ENCODE results near the gene RIPK1. TPM values are rescaled to one million over a fixed set of nuclear protein-coding genes. Genes with fewer than 3 reads are reported as not detected.
"Not testable (repeated sequence)": the region's sequence is repeated elsewhere in the genome, so short reads cannot be mapped to it uniquely, and the experiment has no call there.

The RIPK1 gene
- total RNA-seq, 3 donors from 2014 or later, result 33.1 to 41.9 (median 35.8) TPM

DNA sequence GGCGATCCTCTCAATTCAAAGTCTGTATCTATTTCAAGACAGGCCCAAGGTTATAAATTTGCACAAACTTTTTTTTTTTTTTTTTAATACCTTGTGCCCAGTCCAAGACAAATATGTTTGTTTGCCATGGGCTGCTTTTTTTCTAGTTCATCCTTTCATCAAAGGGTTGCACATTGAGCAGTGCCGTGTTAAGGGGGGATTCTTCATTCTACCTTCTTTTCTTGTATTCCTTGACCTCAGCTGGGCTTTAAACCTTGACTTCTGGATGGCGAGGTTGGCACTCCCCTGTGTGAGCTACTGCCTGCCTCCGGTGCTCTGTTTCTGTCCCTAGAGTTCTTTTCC lies 7.4 kb downstream of the RIPK1 start:
- H3K36me3 ChIP-seq (ENCODE audit: low read depth), result peaks cover 10% of the 10 kb centered on the region

DNA sequence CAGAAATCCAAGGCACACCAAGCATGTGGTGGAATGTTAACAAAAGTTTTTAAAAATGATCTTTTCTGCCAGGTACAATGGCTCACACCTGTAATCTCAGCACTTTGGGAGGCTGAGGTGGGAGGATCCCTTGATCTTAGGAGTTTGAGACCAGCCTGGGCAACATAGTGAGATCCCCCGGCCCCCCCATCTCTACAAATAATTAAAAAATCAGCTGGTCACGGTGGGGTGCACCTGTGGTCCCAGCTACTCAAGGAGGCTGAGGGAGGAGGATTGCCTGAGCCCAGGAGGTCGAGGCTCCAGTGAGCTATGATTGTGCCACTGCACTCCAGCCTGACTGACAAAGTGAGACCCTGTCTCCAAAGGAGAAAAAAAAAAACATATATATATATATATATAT lies 8.0 kb downstream of the RIPK1 start:
- DNase-seq (no peak), ATAC-seq (no peak)
- H3K4me1 ChIP-seq (ENCODE audit: low read depth), result peaks cover 20% of the 10 kb centered on the region
- H3K36me3 ChIP-seq (ENCODE audit: low read depth), result peaks cover 10% of the 10 kb centered on the region
- intact Hi-C loops (cut with DNase I, micrococcal nuclease), result no loop called here
- TF ChIP-seq, protein P1, sequence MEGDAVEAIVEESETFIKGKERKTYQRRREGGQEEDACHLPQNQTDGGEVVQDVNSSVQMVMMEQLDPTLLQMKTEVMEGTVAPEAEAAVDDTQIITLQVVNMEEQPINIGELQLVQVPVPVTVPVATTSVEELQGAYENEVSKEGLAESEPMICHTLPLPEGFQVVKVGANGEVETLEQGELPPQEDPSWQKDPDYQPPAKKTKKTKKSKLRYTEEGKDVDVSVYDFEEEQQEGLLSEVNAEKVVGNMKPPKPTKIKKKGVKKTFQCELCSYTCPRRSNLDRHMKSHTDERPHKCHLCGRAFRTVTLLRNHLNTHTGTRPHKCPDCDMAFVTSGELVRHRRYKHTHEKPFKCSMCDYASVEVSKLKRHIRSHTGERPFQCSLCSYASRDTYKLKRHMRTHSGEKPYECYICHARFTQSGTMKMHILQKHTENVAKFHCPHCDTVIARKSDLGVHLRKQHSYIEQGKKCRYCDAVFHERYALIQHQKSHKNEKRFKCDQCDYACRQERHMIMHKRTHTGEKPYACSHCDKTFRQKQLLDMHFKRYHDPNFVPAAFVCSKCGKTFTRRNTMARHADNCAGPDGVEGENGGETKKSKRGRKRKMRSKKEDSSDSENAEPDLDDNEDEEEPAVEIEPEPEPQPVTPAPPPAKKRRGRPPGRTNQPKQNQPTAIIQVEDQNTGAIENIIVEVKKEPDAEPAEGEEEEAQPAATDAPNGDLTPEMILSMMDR (IDR thresholded peaks at IDR 0.05), result no peak
- H3K4me3 ChIP-seq, result no peak overlapping the region
- no peaks in the 10 kb centered on the region for H3K9me3 ChIP-seq

More for the DNA sequence above, 7.4 kb downstream of the RIPK1 start:
- DNase-seq (no peak), ATAC-seq (no peak)
- H3K4me1 ChIP-seq (ENCODE audit: low read depth), result peaks cover 21% of the 10 kb centered on the region
- TF ChIP-seq, protein P1 (IDR thresholded peaks at IDR 0.05), result no peak
- intact Hi-C loops (cut with DNase I, micrococcal nuclease), result no loop called here
- no peak overlapping the region for H3K4me3 ChIP-seq
- H3K9me3 ChIP-seq, result no peaks in the 10 kb centered on the region

DNA sequence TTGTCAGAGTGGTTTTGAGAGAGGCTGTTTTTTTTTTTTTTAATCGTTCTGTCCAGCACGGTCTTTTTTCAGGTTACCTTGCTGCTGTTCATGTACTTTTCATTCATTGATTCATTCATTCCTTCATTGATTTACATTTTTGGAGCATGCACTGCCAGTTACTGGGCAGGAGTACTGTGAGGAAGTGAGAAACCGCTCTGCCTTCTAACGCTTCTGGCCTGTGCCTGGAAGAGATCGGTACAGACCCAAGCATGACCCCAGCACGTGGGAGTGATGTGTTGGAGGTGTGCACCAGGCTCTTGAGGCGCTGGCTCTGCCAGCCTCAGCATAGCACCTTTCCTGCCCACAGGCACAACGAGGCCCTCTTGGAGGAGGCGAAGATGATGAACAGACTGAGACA lies 9.1 kb downstream of the RIPK1 start:
- DNase-seq (no peak), ATAC-seq (no peak)
- Histone ChIP-seq H3K4me1 (ENCODE audit: low read depth) (peaks cover 20% of the 10 kb centered on the region), H3K4me3 (no peak overlapping the region), H3K9me3 (no peaks in the 10 kb centered on the region), H3K36me3 (ENCODE audit: low read depth) (peaks cover 10% of the 10 kb centered on the region)
- intact Hi-C loops (cut with DNase I, micrococcal nuclease), result no loop called here
- TF ChIP-seq, protein P1 (IDR thresholded peaks at IDR 0.05), result no peak

DNA sequence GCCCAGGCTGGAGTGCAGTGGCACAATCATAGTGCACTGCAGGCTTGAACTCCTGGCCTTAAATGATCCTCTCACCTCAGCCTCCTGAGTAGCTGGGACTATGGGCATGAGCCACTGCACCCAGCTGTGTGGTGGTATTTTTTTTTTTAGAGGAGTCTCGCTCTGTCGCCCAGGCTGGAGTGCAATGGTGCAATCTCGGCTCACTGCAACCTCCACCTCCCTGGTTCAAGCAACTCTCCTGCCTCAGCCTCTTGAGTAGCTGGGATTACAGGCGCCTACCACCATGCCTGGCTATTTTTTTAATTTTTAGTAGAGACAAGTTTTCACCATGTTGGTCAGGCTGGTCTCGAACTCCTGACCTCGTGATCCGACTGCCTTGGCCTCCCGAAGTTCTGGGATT lies 10.7 kb downstream of the RIPK1 start:
- intact Hi-C loops (cut with DNase I, micrococcal nuclease); DNase-seq; H3K4me3 ChIP-seq; ATAC-seq; H3K9me3 ChIP-seq: not testable (repeated sequence)
- peaks cover 10% of the 10 kb centered on the region for H3K36me3 ChIP-seq (ENCODE audit: low read depth)
- H3K4me1 ChIP-seq (ENCODE audit: low read depth), result peaks cover 17% of the 10 kb centered on the region

DNA sequence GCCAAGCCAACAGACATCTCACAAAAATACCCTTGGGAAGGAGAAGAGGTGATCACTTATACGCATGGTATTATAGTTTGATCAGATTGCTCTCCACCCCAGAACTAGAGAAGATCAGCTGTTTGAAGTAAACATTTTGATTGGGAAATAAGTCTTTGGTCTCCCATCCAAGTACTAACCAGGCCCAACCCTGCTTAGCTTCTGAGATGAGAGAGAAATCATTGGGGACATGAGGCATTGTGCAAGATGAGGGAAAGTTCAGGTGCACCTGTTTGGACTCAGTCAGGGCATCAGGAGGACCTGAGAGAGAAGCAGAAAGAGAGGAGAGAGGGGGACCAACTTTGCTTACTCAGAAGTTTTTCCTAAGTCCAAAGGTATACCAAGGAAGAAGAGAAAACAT lies 11.4 kb downstream of the RIPK1 start:
- Histone ChIP-seq H3K36me3 (ENCODE audit: low read depth) (peaks cover 10% of the 10 kb centered on the region), H3K4me3 (no peak overlapping the region), H3K9me3 (no peaks in the 10 kb centered on the region), H3K4me1 (ENCODE audit: low read depth) (peaks cover 12% of the 10 kb centered on the region)
- ATAC-seq (no peak), DNase-seq (no peak)
- TF ChIP-seq, protein P1 (IDR thresholded peaks at IDR 0.05), result no peak
- intact Hi-C loops (cut with DNase I, micrococcal nuclease), result no loop called here

DNA sequence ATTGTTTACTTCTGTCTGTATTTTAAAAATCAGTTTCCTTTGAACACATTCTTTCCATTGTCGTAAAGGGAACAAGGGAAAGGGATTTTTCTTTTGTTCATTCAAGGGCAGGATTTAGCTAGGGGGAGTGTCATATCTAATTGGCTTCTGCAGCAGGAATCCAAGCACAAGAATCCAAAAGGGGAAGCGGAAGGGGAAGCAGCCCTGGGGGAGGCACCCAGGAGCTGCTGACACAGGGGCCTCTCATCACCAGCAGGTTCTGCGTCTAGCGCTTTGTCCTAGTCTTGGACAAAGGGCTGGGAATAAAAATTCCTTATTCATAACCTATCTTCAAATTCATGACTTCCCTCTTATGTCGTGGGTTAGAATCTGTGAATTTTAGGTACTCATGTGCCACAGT lies 13.7 kb downstream of the RIPK1 start:
- H3K9me3 ChIP-seq, result no peaks in the 10 kb centered on the region
- peaks cover 8% of the 10 kb centered on the region for H3K36me3 ChIP-seq (ENCODE audit: low read depth)
- TF ChIP-seq, protein P1 (IDR thresholded peaks at IDR 0.05), result no peak
- peak; percentile 15 for ATAC-seq
- H3K4me1 ChIP-seq (ENCODE audit: low read depth), result no peaks in the 10 kb centered on the region
- DNase-seq, result no peak
- intact Hi-C loops (cut with DNase I, micrococcal nuclease), result no loop called here
- H3K4me3 ChIP-seq, result no peak overlapping the region
